ENCODE results near the gene APBA2. TPM values are rescaled to one million over a fixed set of nuclear protein-coding genes. Genes with fewer than 3 reads are reported as not detected.
A peak's percentile ranks its signal among the peaks of the same experiment; 100 is the strongest.
"Not testable (repeated sequence)": the region's sequence is repeated elsewhere in the genome, so short reads cannot be mapped to it uniquely, and the experiment has no call there.

Gene APBA2
- total RNA-seq, 2 donors from 2014 or later, result 2.3 to 3.8 TPM

DNA sequence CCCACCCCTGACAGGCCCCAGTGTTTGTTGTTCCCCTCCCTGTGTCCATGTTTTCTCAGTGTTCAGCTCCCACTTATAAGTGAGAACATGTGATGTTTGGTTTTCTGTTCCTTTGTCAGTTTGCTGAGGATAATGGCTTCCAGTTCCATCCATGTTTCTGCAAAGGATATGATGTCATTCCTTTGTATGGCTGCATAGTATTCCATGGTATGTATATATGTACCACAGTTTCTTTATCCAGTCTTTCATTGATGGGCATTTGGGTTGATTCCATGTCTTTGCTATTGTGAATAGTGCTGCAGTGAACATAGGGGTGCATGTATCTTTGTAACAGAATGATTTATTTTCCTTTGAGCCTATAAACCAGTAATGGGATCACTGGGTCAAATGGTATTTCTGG, 142.4 kb downstream of the APBA2 start:
- not testable (repeated sequence) for H3K27ac Mint-ChIP-seq; ATAC-seq (replicated peaks); H3K4me3 Mint-ChIP-seq; H3K4me1 Mint-ChIP-seq; H3K9me3 Mint-ChIP-seq; H3K27me3 Mint-ChIP-seq; H3K36me3 Mint-ChIP-seq (ENCODE audit: low read depth)

DNA sequence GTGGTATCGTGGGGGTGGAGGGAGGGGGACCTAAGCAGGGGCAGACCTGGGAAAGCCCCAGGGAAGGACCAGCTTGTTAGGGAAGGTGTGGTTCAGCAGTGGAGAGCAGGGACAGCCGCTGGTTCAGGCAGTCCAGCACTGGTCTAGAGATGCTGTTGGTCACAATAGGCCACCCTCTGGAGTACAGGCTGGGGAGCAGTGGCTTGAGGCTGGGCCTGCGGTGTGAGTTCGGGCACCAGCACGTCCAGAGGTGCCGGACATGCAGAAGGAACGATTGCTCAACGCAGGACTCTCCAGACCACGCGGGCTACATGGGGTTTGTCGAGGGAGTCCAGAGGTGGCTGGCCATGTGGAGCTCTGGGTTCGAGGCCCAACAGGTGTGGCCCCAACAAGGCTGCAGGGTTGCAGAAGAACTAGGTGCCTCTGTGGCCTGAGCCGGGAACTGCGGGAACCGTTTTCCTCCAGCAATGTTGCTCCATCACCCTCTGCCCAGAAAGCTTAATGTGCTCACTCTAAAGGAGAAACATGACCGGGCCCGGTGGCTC, 143.9 kb downstream of the APBA2 start:
- Mint-ChIP-seq H3K36me3 (ENCODE audit: low read depth) (no peaks in the 10 kb centered on the region), H3K9me3 (no peaks in the 10 kb centered on the region), H3K4me1 (peaks cover 6% of the 10 kb centered on the region), H3K27me3 (no peaks in the 10 kb centered on the region), H3K27ac (no peak overlapping the region), H3K4me3 (no peak overlapping the region)
- no peak for ATAC-seq (replicated peaks)

DNA sequence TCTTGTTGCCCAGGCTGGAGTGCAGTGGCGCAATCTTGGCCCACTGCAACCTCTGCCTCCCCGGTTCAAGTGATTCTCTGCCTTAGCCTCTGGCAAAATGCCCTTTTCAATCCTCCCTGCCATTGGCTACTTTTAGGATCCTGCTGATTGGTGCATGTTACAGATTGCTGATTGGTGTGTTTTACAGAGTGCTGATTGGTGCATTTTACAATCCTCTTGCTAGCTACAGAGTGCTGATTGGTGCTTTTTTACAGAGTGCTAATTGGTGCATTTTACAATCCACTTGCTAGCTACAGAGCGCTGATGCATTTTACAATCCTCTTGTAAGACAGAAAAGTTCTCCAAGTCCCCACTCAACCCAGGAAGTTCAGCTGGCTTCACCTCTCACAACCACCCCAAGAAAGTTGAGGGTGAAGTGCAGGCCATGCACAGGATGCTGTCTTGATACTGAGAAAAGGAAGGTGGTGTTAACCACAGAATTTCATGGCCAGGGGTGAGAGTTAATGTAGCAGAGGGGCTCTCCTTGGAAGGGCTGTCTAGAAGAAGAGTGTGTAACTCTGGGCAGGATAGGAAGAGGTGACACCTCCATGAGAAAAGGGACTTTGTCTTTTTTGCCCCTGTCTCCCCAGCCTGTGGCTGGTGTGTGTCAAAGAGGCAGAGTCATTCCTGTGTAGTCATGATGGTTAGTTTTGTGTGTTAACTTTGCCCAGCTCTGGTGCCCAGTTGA, 145.9 kb downstream of the APBA2 start:
- no peak overlapping the region for H3K27ac Mint-ChIP-seq
- peak; percentile 63 for ATAC-seq (replicated peaks)

DNA sequence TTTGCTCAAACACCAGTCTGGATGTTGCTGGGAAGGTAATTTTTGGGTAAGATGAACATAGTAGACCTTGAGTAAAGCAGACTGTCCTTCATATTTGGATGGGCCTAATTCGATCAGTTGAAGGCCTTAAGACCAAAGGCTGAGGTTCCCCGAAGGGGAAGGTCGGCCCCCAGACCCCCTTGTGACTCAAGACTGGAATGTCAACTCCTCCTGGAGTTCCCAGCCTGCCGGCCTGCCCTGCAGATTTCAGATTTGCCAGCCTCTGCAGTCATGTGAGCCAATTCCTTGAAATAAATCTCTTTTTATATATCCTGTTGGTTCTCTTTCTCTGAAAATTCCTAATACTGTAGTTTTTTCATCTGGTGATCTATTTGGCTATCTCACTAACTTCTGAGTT, 146.5 kb downstream of the APBA2 start:
- Mint-ChIP-seq H3K27me3 (no peaks in the 10 kb centered on the region), H3K4me1 (peaks cover 6% of the 10 kb centered on the region), H3K9me3 (no peaks in the 10 kb centered on the region), H3K27ac (no peak overlapping the region), H3K4me3 (no peak overlapping the region), H3K36me3 (ENCODE audit: low read depth) (no peaks in the 10 kb centered on the region)
- no peak for ATAC-seq (replicated peaks)

More for the DNA sequence above, 145.9 kb downstream of the APBA2 start:
- no peaks in the 10 kb centered on the region for H3K36me3 Mint-ChIP-seq (ENCODE audit: low read depth)
- no peaks in the 10 kb centered on the region for H3K27me3 Mint-ChIP-seq
- no peak overlapping the region for H3K4me3 Mint-ChIP-seq
- H3K4me1 Mint-ChIP-seq, result peaks cover 6% of the 10 kb centered on the region
- no peaks in the 10 kb centered on the region for H3K9me3 Mint-ChIP-seq

GRCh38 chr15:29032751-29033150, 147.0 kb downstream of the APBA2 start:
- Mint-ChIP-seq H3K4me1 (peaks cover 6% of the 10 kb centered on the region), H3K4me3 (no peak overlapping the region), H3K9me3 (no peaks in the 10 kb centered on the region), H3K27ac (no peak overlapping the region), H3K27me3 (no peaks in the 10 kb centered on the region), H3K36me3 (ENCODE audit: low read depth) (no peaks in the 10 kb centered on the region)
- no peak for ATAC-seq (replicated peaks)

GRCh38 chr15:29034151-29034550, 148.4 kb downstream of the APBA2 start:
- no peaks in the 10 kb centered on the region for H3K27me3 Mint-ChIP-seq

GRCh38 chr15:29034593-29035335, 149.0 kb downstream of the APBA2 start:
- no peak overlapping the region for H3K27ac Mint-ChIP-seq
- H3K36me3 Mint-ChIP-seq (ENCODE audit: low read depth), result no peaks in the 10 kb centered on the region
- no peaks in the 10 kb centered on the region for H3K27me3 Mint-ChIP-seq
- H3K9me3 Mint-ChIP-seq, result no peaks in the 10 kb centered on the region
- H3K4me1 Mint-ChIP-seq, result peaks cover 17% of the 10 kb centered on the region
- no peak for ATAC-seq (replicated peaks)
- no peak overlapping the region for H3K4me3 Mint-ChIP-seq

More at GRCh38 chr15:29034151-29034550, 148.4 kb downstream of the APBA2 start:
- ATAC-seq (replicated peaks), result no peak
- no peak overlapping the region for H3K27ac Mint-ChIP-seq
- H3K4me1 Mint-ChIP-seq, result peaks cover 12% of the 10 kb centered on the region
- no peaks in the 10 kb centered on the region for H3K9me3 Mint-ChIP-seq
- H3K4me3 Mint-ChIP-seq, result no peak overlapping the region
- H3K36me3 Mint-ChIP-seq (ENCODE audit: low read depth), result no peaks in the 10 kb centered on the region

- Mint-ChIP-seq H3K36me3 (ENCODE audit: low read depth) (no peaks in the 10 kb centered on the region), H3K27ac (no peak overlapping the region), H3K4me3 (no peak overlapping the region), H3K9me3 (no peaks in the 10 kb centered on the region), H3K27me3 (no peaks in the 10 kb centered on the region), H3K4me1 (peaks cover 21% of the 10 kb centered on the region)
- no peak for ATAC-seq (replicated peaks)
These were observed 149.8 kb downstream of the APBA2 start for GRCh38 chr15:29035336-29036285.

- no peaks in the 10 kb centered on the region for H3K36me3 Mint-ChIP-seq (ENCODE audit: low read depth)
- H3K9me3 Mint-ChIP-seq, result no peaks in the 10 kb centered on the region
- ATAC-seq (replicated peaks), result peak; percentile 25
- peaks cover 16% of the 10 kb centered on the region for H3K4me1 Mint-ChIP-seq
- H3K27ac Mint-ChIP-seq, result peak overlapping the region; percentile 7
- H3K4me3 Mint-ChIP-seq, result peak overlapping the region; percentile 22
- no peaks in the 10 kb centered on the region for H3K27me3 Mint-ChIP-seq
These were observed 152.4 kb downstream of the APBA2 start for GRCh38 chr15:29037997-29038705.

GRCh38 chr15:29039466-29040369, 153.9 kb downstream of the APBA2 start:
- H3K9me3 Mint-ChIP-seq, result no peaks in the 10 kb centered on the region
- peak overlapping the region; percentile 82 for H3K27ac Mint-ChIP-seq
- H3K4me1 Mint-ChIP-seq, result peaks cover 16% of the 10 kb centered on the region
- no peaks in the 10 kb centered on the region for H3K27me3 Mint-ChIP-seq
- H3K4me3 Mint-ChIP-seq, result peak overlapping the region; percentile 69
- peak; percentile 90 for ATAC-seq (replicated peaks)
- no peaks in the 10 kb centered on the region for H3K36me3 Mint-ChIP-seq (ENCODE audit: low read depth)

DNA sequence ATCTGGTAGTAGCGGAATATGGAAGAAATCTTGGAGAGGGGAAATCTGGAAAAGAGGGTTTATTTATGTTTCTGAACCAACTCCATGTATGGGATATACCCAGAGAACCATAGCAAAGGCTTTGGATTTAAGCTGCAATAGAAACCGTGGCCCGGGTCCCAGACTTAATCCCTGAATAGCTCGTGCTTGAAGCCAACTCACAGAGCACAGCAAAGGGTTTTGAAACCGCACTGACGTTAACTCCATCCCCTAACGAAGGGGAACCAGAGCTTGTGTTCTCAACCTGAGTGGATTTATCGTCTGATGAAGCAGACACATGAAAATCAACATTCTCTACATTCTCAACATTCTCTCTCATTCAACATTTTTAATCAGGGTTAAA, 154.6 kb downstream of the APBA2 start:
- H3K27ac Mint-ChIP-seq, result peak overlapping the region; percentile 82
- H3K4me1 Mint-ChIP-seq, result peaks cover 18% of the 10 kb centered on the region
- H3K36me3 Mint-ChIP-seq (ENCODE audit: low read depth), result no peaks in the 10 kb centered on the region
- no peaks in the 10 kb centered on the region for H3K9me3 Mint-ChIP-seq
- peak overlapping the region; percentile 69 for H3K4me3 Mint-ChIP-seq
- no peaks in the 10 kb centered on the region for H3K27me3 Mint-ChIP-seq
- peak; percentile 40 for ATAC-seq (replicated peaks)

GRCh38 chr15:29043736-29044502, 158.1 kb downstream of the APBA2 start:
- Mint-ChIP-seq H3K27ac (no peak overlapping the region), H3K36me3 (ENCODE audit: low read depth) (no peaks in the 10 kb centered on the region), H3K9me3 (no peaks in the 10 kb centered on the region), H3K4me1 (peaks cover 30% of the 10 kb centered on the region), H3K27me3 (no peaks in the 10 kb centered on the region), H3K4me3 (no peak overlapping the region)
- no peak for ATAC-seq (replicated peaks)
